A549 (cell line): ENCODE measurements around the gene ADD2.

Experiments
- CHD2 ChIP-seq: fragments of 150-350 bp; IDR thresholded peaks from 2 replicates; pipeline ENCODE4 v1.6.1; 2014; ENCODE audit warnings: low read length; ENCODE audit not compliant: partially characterized antibody
- EP300 ChIP-seq, 2 experiments: fragments of >200 bp; sonication (Bioruptor Twin); formaldehyde crosslinking; IDR thresholded peaks; 2 replicates in 1 of 2; 3 replicates in 1 of 2; pipeline ENCODE4 v1.6.1; 2016 to 2017
- HDAC2 ChIP-seq: fragments of 200-600 bp; sonication (generic); IDR thresholded peaks from 2 replicates; pipeline ENCODE4 v1.6.1; 2016
- KDM1A ChIP-seq: fragments of 200-600 bp; sonication (generic); IDR thresholded peaks from 2 replicates; pipeline ENCODE4 v1.6.1; 2016; ENCODE audit warnings: low read depth, mild to moderate bottlenecking
- MAFK ChIP-seq: fragments of 450-650 bp; IDR thresholded peaks from 2 replicates; pipeline ENCODE4 v1.6.1; 2014; ENCODE audit not compliant: partially characterized antibody
- PHF8 ChIP-seq: fragments of 200-600 bp; sonication (generic); IDR thresholded peaks from 2 replicates; pipeline ENCODE4 v1.6.1; 2016; ENCODE audit warnings: low read depth, mild to moderate bottlenecking, antibody characterized with exemption, moderate library complexity, borderline replicate concordance
- POLR2A ChIP-seq: IDR thresholded peaks from 2 replicates; pipeline ENCODE4 v1.6.1; 2012; ENCODE audit warnings: mild to moderate bottlenecking, low read length
- RFX5 ChIP-seq: fragments of 450-650 bp; IDR thresholded peaks from 2 replicates; pipeline ENCODE4 v1.7.1; 2014; ENCODE audit warnings: antibody characterized with exemption, mild to moderate bottlenecking, moderate library complexity
- ZFP36 ChIP-seq: fragments of 450-650 bp; IDR thresholded peaks from 2 replicates; pipeline ENCODE4 v1.6.1; 2014; ENCODE audit warnings: borderline replicate concordance; ENCODE audit not compliant: partially characterized antibody
- TF ChIP-seq, protein P1 (sequence below): fragments of >200 bp; sonication (Bioruptor Twin); formaldehyde crosslinking; IDR thresholded peaks from 3 replicates; pipeline ENCODE4 v1.5.1; 2016
- TF ChIP-seq, protein P2 (sequence below): fragments of 450-650 bp; IDR thresholded peaks from 2 replicates; pipeline ENCODE4 v1.6.1; 2014; ENCODE audit warnings: antibody characterized with exemption
- TF ChIP-seq, protein P3 (sequence below): fragments of 200-600 bp; sonication (generic); IDR thresholded peaks from 2 replicates; pipeline ENCODE4 v1.6.1; 2016; ENCODE audit warnings: antibody characterized with exemption, mild to moderate bottlenecking, moderate library complexity

DNA sequence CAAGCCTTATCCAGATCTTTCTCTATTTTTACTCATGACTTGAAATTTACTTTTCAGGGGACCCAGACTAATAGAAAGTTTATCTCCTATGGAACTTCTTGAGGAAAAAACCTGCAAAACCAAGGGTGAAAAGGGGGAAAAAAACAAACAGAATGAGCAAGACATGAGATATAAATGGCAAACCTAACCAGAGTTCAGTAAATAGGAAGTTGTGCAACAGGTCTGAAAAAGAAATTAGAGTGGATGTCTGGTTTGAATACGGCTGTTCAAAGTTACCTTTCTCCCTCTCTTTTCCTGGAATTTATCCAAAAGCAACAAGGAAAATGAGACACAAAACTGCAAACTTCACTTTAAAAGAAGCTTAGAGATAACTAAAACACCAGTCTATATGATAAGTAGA is 135.6 kb downstream of the ADD2 start:
- no peak for TF ChIP-seq CHD2
- no peak for TF ChIP-seq KDM1A
- TF ChIP-seq, protein P1, sequence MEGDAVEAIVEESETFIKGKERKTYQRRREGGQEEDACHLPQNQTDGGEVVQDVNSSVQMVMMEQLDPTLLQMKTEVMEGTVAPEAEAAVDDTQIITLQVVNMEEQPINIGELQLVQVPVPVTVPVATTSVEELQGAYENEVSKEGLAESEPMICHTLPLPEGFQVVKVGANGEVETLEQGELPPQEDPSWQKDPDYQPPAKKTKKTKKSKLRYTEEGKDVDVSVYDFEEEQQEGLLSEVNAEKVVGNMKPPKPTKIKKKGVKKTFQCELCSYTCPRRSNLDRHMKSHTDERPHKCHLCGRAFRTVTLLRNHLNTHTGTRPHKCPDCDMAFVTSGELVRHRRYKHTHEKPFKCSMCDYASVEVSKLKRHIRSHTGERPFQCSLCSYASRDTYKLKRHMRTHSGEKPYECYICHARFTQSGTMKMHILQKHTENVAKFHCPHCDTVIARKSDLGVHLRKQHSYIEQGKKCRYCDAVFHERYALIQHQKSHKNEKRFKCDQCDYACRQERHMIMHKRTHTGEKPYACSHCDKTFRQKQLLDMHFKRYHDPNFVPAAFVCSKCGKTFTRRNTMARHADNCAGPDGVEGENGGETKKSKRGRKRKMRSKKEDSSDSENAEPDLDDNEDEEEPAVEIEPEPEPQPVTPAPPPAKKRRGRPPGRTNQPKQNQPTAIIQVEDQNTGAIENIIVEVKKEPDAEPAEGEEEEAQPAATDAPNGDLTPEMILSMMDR: no peak
- TF ChIP-seq HDAC2: no peak
- TF ChIP-seq, protein P2, sequence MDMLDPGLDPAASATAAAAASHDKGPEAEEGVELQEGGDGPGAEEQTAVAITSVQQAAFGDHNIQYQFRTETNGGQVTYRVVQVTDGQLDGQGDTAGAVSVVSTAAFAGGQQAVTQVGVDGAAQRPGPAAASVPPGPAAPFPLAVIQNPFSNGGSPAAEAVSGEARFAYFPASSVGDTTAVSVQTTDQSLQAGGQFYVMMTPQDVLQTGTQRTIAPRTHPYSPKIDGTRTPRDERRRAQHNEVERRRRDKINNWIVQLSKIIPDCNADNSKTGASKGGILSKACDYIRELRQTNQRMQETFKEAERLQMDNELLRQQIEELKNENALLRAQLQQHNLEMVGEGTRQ: no peak
- no peak for TF ChIP-seq ZFP36
- TF ChIP-seq EP300 (IDR thresholded peaks at IDR 0.05): no peak
- TF ChIP-seq, protein P3, sequence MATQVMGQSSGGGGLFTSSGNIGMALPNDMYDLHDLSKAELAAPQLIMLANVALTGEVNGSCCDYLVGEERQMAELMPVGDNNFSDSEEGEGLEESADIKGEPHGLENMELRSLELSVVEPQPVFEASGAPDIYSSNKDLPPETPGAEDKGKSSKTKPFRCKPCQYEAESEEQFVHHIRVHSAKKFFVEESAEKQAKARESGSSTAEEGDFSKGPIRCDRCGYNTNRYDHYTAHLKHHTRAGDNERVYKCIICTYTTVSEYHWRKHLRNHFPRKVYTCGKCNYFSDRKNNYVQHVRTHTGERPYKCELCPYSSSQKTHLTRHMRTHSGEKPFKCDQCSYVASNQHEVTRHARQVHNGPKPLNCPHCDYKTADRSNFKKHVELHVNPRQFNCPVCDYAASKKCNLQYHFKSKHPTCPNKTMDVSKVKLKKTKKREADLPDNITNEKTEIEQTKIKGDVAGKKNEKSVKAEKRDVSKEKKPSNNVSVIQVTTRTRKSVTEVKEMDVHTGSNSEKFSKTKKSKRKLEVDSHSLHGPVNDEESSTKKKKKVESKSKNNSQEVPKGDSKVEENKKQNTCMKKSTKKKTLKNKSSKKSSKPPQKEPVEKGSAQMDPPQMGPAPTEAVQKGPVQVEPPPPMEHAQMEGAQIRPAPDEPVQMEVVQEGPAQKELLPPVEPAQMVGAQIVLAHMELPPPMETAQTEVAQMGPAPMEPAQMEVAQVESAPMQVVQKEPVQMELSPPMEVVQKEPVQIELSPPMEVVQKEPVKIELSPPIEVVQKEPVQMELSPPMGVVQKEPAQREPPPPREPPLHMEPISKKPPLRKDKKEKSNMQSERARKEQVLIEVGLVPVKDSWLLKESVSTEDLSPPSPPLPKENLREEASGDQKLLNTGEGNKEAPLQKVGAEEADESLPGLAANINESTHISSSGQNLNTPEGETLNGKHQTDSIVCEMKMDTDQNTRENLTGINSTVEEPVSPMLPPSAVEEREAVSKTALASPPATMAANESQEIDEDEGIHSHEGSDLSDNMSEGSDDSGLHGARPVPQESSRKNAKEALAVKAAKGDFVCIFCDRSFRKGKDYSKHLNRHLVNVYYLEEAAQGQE: no peak
- no peak for TF ChIP-seq POLR2A
- TF ChIP-seq MAFK: no peak
- no peak for TF ChIP-seq RFX5
- no peak for TF ChIP-seq PHF8
